Endothelial cell of umbilical vein (primary cell): ENCODE data around the gene LINC01488. TPM values are rescaled to one million over a fixed set of nuclear protein-coding genes. Genes with fewer than 3 reads are reported as not detected.

ENCODE experiments used
- BruUV-seq: library from RNA; stranded (reverse); fragments of 400-500 nt; replicated peaks from 2 replicates; lab custom pipeline; 2021; lab: Mats Ljungman, UMichigan
- CTCF ChIA-PET: fragments of 300-600, 350-600 bp; sonication (Branson Sonifier 250); formaldehyde crosslinking; loops from one replicate; lab custom pipeline; 2021; ENCODE audit warnings: antibody characterized with exemption, inconsistent platforms; lab: Charles Lee
- POLR2A ChIA-PET: fragments of 300-600, 350-600 bp; sonication (Branson Sonifier 250); formaldehyde crosslinking; loops from one replicate; lab custom pipeline; 2021; ENCODE audit warnings: antibody characterized with exemption, inconsistent platforms; lab: Charles Lee
- DNase-seq: peaks from one replicate; pipeline ENCODE4 v3.0.0-alpha.2; 2011; ENCODE audit warnings: low read depth, low spot score
- FAIRE-seq: peaks from 2 replicates; lab custom pipeline; 2011; peaks lifted over from hg19 to GRCh38; lab: Jason Lieb, UNC
- H2AFZ ChIP-seq: 2 replicates; pipeline ENCODE4 v1.6.0; 2012; ENCODE audit warnings: low read depth, low read length, control low read depth, inconsistent platforms
- H3K27ac ChIP-seq: 2 replicates; pipeline ENCODE4 v1.5.1; 2011; ENCODE audit warnings: low read depth, mild to moderate bottlenecking, control low read depth, low read length, moderate library complexity; ENCODE audit not compliant: insufficient read depth
- H3K27me3 ChIP-seq, 2 experiments: 2 replicates each; pipeline versions ENCODE4 v1.6.0 to v1.6.1; 2011; ENCODE audit warnings: low read length in 2 of 2, mixed read lengths in 1 of 2; ENCODE audit not compliant: control insufficient read depth in 2 of 2, insufficient read depth in 2 of 2
- H3K36me3 ChIP-seq, 2 experiments: 2 replicates in 1 of 2; 3 replicates in 1 of 2; pipeline ENCODE4 v1.5.1; 2011; ENCODE audit warnings: low read length in 2 of 2, mild to moderate bottlenecking in 1 of 2, moderate library complexity in 1 of 2; ENCODE audit not compliant: control insufficient read depth in 2 of 2, insufficient read depth in 2 of 2; ENCODE audit errors: extremely low read depth in 1 of 2
- H3K4me1 ChIP-seq: 3 replicates; pipeline ENCODE4 v1.5.1; 2011; ENCODE audit warnings: mild to moderate bottlenecking, low read length; ENCODE audit not compliant: control insufficient read depth, insufficient read depth; ENCODE audit errors: extremely low read depth
- H3K4me2 ChIP-seq: 2 replicates; pipeline ENCODE4 v1.6.1; 2011; ENCODE audit warnings: low read length, control low read depth, mixed read lengths; ENCODE audit not compliant: insufficient read depth
- H3K4me3 ChIP-seq, 3 experiments: fragments of 200-600 bp in 1 of 3; sonication (generic), shearing (Covaris generic) in 1 of 3; replicated peaks in 1 of 3; 2 replicates each; pipeline ENCODE4 v1.5.1; 2011 to 2016; ENCODE audit warnings: control low read depth in 3 of 3, low read length in 3 of 3, mild to moderate bottlenecking in 2 of 3, inconsistent platforms in 1 of 3, low read depth in 1 of 3, moderate library complexity in 1 of 3; ENCODE audit not compliant: insufficient read depth in 1 of 3
- H3K79me2 ChIP-seq: 2 replicates; pipeline ENCODE4 v1.6.0; 2012; ENCODE audit warnings: low read length, inconsistent platforms; ENCODE audit not compliant: control insufficient read depth, insufficient read depth
- H3K9ac ChIP-seq: replicated peaks from 2 replicates; pipeline ENCODE3; 2011; ENCODE audit warnings: low read length, control low read depth; ENCODE audit not compliant: insufficient read depth; ENCODE audit errors: extremely low read depth
- H3K9me1 ChIP-seq: replicated peaks from 3 replicates; pipeline ENCODE4 v1.6.0; 2011; ENCODE audit warnings: mild to moderate bottlenecking, low read length; ENCODE audit not compliant: control insufficient read depth, insufficient read depth; ENCODE audit errors: extremely low read depth
- H3K9me3 ChIP-seq: replicated peaks from 2 replicates; pipeline ENCODE4 v1.5.1; 2012; ENCODE audit warnings: low read length, inconsistent platforms; ENCODE audit not compliant: control insufficient read depth, insufficient read depth
- H4K20me1 ChIP-seq: replicated peaks from 2 replicates; pipeline ENCODE3; 2011; ENCODE audit warnings: mild to moderate bottlenecking, low read length; ENCODE audit not compliant: control insufficient read depth, insufficient read depth; ENCODE audit errors: extremely low read depth
- CTCF ChIP-seq, 2 donors: IDR thresholded peaks; 1 replicate in 1 of 2; 2 replicates in 1 of 2; pipeline ENCODE4 v1.5.1; 2011; ENCODE audit warnings: low read length in 2 of 2, mild to moderate bottlenecking in 2 of 2, moderate library complexity in 2 of 2, control low read depth in 1 of 2, inconsistent platforms in 1 of 2, low read depth in 1 of 2; ENCODE audit not compliant: insufficient read depth in 1 of 2; ENCODE audit errors: extremely low read depth in 1 of 2
- EZH2 ChIP-seq: IDR thresholded peaks from 2 replicates; pipeline ENCODE4 v1.6.1; 2012; ENCODE audit warnings: borderline replicate concordance, low read depth, mild to moderate bottlenecking, moderate library complexity, low read length, inconsistent platforms; ENCODE audit not compliant: severe bottlenecking
- FOS ChIP-seq: IDR thresholded peaks from 2 replicates; pipeline ENCODE4 v1.6.1; 2011; ENCODE audit warnings: mild to moderate bottlenecking, low read length, moderate library complexity, borderline replicate concordance; ENCODE audit not compliant: insufficient read depth
- GATA2 ChIP-seq: IDR thresholded peaks from 2 replicates; pipeline ENCODE4 v1.7.0; 2011; ENCODE audit warnings: low read depth, mild to moderate bottlenecking, moderate library complexity, mixed read lengths, low read length; ENCODE audit not compliant: insufficient read length, insufficient read depth
- JUN ChIP-seq: IDR thresholded peaks from 2 replicates; pipeline ENCODE4 v1.6.1; 2011; ENCODE audit warnings: borderline replicate concordance, low read depth; ENCODE audit not compliant: insufficient read length, insufficient read depth
- MAX ChIP-seq: IDR thresholded peaks from 2 replicates; pipeline ENCODE4 v1.6.1; 2011; ENCODE audit not compliant: insufficient read depth, insufficient read length
- MYC ChIP-seq: IDR thresholded peaks from one replicate; pipeline ENCODE4 v1.6.1; 2011; ENCODE audit warnings: mild to moderate bottlenecking, low read depth, low read length
- POLR2A ChIP-seq: IDR thresholded peaks from 2 replicates; pipeline ENCODE4 v1.6.1; 2012; ENCODE audit warnings: low read depth, mild to moderate bottlenecking, control low read depth, low read length
- POLR2AphosphoS5 ChIP-seq: IDR thresholded peaks from 2 replicates; pipeline ENCODE4 v1.6.1; 2012; ENCODE audit warnings: low read depth, mild to moderate bottlenecking, control low read depth, low read length, moderate library complexity; ENCODE audit not compliant: insufficient read depth
- dilution Hi-C: fragments of 300-500 bp; cut with MboI; formaldehyde crosslinking; loops from one replicate; pipeline ENCODE4 v1.15.0; 2019; ENCODE audit warnings: low sequenced_read_pairs; ENCODE audit not compliant: extremely low pct_ligation_motif_present
- intact Hi-C: fragments of 100-400 bp; cut with micrococcal nuclease; formaldehyde crosslinking; loops from one replicate; pipeline ENCODE4 v1.10.0; 2022
- polyA plus RNA-seq, 4 experiments: library from polyadenylated mRNA; depleted of rRNA in 3 of 4; stranded (reverse) in 3 of 4; unstranded in 1 of 4; fragments of >200 nt; gene quantifications; 2 replicates each; pipeline versions ENCODE4 v1.2.1 to v1.2.3, GENCODE V29; 2011 to 2012; ENCODE audit warnings: missing spikeins in 1 of 4
- total RNA-seq: library from RNA; stranded (reverse); gene quantifications from 2 replicates; pipeline ENCODE4 v1.2.3, GENCODE V29; 2021

The LINC01488 gene
- total and polyA plus RNA-seq, 2 donors (not counting 3 experiments of a cell fraction or from before 2014, with no cell fraction given) = not detected

- CTCF ChIA-PET = no interaction called here
- FAIRE-seq = no peak
- no peaks in the 10 kb centered on the region for H3K79me2 ChIP-seq
Measured at GRCh38 chr11:69480547-69481392, 693 bp upstream of the LINC01488 start.

GRCh38 chr11:69482322-69482721 is 859 bp downstream of the LINC01488 start:
- ChIA-PET POLR2A (no interaction called here), CTCF (no interaction called here)
- no peaks in the 10 kb centered on the region for H4K20me1 ChIP-seq
- no peak overlapping the region for H3K4me2 ChIP-seq
- BruUV-seq = no TSS peak
- no peaks in the 10 kb centered on the region for H3K9me3 ChIP-seq
- FAIRE-seq (no peak), DNase-seq (no peak)
- H2AFZ ChIP-seq = no peak overlapping the region
- dilution Hi-C loops (no loop called here), intact Hi-C loops (no loop called here)
- no peaks in the 10 kb centered on the region for H3K9me1 ChIP-seq
- no peak for TF ChIP-seq GATA2
- no peak for TF ChIP-seq EZH2
- no peak for TF ChIP-seq MAX
- no peak for TF ChIP-seq POLR2A
- TF ChIP-seq POLR2AphosphoS5 = no peak
- no peak for TF ChIP-seq FOS
- TF ChIP-seq CTCF (IDR thresholded peaks at IDR 0.05; ENCODE audit: extremely low read depth in 1 of 2, insufficient read depth in 1 of 2, low read depth in 1 of 2, low read length in 2 of 2) = no peak
- TF ChIP-seq JUN = no peak
- no peak for TF ChIP-seq MYC
- H3K27me3 ChIP-seq = peaks cover 0 to 2% of the 10 kb centered on the region in 2 experiments
- no peaks in the 10 kb centered on the region for H3K36me3 ChIP-seq
- no peak overlapping the region for H3K9ac ChIP-seq
- H3K4me1 ChIP-seq = no peaks in the 10 kb centered on the region
- H3K79me2 ChIP-seq = no peaks in the 10 kb centered on the region
- no peak overlapping the region for H3K27ac ChIP-seq
- H3K4me3 ChIP-seq = no peak overlapping the region

More at GRCh38 chr11:69480547-69481392, 693 bp upstream of the LINC01488 start:
- intact Hi-C loops = no loop called here
- H3K27ac ChIP-seq = no peak overlapping the region
- DNase-seq = no peak
- POLR2A ChIA-PET = no interaction called here
- H3K27me3 ChIP-seq = peaks cover 0 to 2% of the 10 kb centered on the region in 2 experiments
- no peaks in the 10 kb centered on the region for H3K4me1 ChIP-seq
- no peaks in the 10 kb centered on the region for H4K20me1 ChIP-seq
- dilution Hi-C loops = no loop called here
- H3K4me3 ChIP-seq = no peak overlapping the region
- no peak overlapping the region for H2AFZ ChIP-seq
- H3K9ac ChIP-seq = no peak overlapping the region
- no TSS peak for BruUV-seq
- TF ChIP-seq JUN = no peak
- H3K4me2 ChIP-seq = no peak overlapping the region
- no peaks in the 10 kb centered on the region for H3K9me3 ChIP-seq
- no peaks in the 10 kb centered on the region for H3K36me3 ChIP-seq
- no peaks in the 10 kb centered on the region for H3K9me1 ChIP-seq
